Left colon (tissue), 2 donors: ENCODE results near the gene TNFRSF8. TPM values are rescaled to one million over a fixed set of nuclear protein-coding genes. Genes with fewer than 3 reads are reported as not detected.
"Not testable (repeated sequence)": the region's sequence is repeated elsewhere in the genome, so short reads cannot be mapped to it uniquely, and the experiment has no call there.

ENCODE experiments used
- ATAC-seq: fragments of 200-7000 bp; cut with Tn5 transposase; one replicate; pipeline ENCODE4 v1.9.1; 2020; ENCODE audit warnings: mild to moderate bottlenecking, moderate library complexity
- DNase-seq, 2 donors: peaks; one replicate each; pipeline ENCODE4 v3.0.0-alpha.2; 2020
- intact Hi-C, 2 donors: fragments of 100-400 bp; cut with DNase I in 1 of 2; cut with micrococcal nuclease in 1 of 2; formaldehyde crosslinking; loops; one replicate each; pipeline versions ENCODE4 v1.11.2 to v1.14.0; 2022; cut with DNase I, micrococcal nuclease
- total RNA-seq, 2 donors: library from RNA; stranded (reverse); fragmentation: NEBNext Ultra II Directional; extraction: Animal tissue kit (Norgen Biotek cat#: 25700); gene quantifications; one replicate each; pipeline ENCODE4 v1.2.1, GENCODE V29; 2021
- donor health status: DM: no; HTN: no; CAD: no.
- donor health status: DM: yes; HTN: yes; CAD: no.

TNFRSF8 gene
- total RNA-seq, 2 donors from 2014 or later, result 0.15 to 0.25 TPM

- intact Hi-C loops, result no loop called here
- ATAC-seq (no peak), DNase-seq (no peak)
Measured at GRCh38 chr1:12037486-12038355, 25.4 kb upstream of the TNFRSF8 start.

- intact Hi-C loops, result no loop called here
- DNase-seq (no peak), ATAC-seq (no peak)
Measured at GRCh38 chr1:12038356-12039163, 24.5 kb upstream of the TNFRSF8 start.

- DNase-seq, result no peak
- no peak for ATAC-seq
Measured at GRCh38 chr1:12039164-12039525, 24.0 kb upstream of the TNFRSF8 start.

GRCh38 chr1:12039824-12040456, 23.2 kb upstream of the TNFRSF8 start:
- ATAC-seq, intact Hi-C loops, DNase-seq: not testable (repeated sequence)

More at GRCh38 chr1:12039164-12039525, 24.0 kb upstream of the TNFRSF8 start:
- intact Hi-C loops, result no loop called here

- intact Hi-C loops, result no loop called here
- DNase-seq, result no peak
- no peak for ATAC-seq
Measured at GRCh38 chr1:12040457-12041051, 22.5 kb upstream of the TNFRSF8 start.

- intact Hi-C loops, DNase-seq: not testable (repeated sequence)
- ATAC-seq, result peak; percentile 28
Measured at GRCh38 chr1:12044187-12044877, 18.8 kb upstream of the TNFRSF8 start.

GRCh38 chr1:12046749-12047119, 16.4 kb upstream of the TNFRSF8 start:
- intact Hi-C loops, result no loop called here
- ATAC-seq, result no peak
- no peak for DNase-seq

GRCh38 chr1:12047120-12047876, 15.8 kb upstream of the TNFRSF8 start:
- intact Hi-C loops, result no loop called here
- ATAC-seq (no peak), DNase-seq (peak in 1 of 2 donors; percentile 14)

- DNase-seq, result no peak
- intact Hi-C loops, result no loop called here
- ATAC-seq, result no peak
Measured at GRCh38 chr1:12048372-12048771, 14.7 kb upstream of the TNFRSF8 start.

- ATAC-seq, result no peak
- intact Hi-C loops, result no loop called here
- DNase-seq, result no peak
Measured at GRCh38 chr1:12049616-12050015, 13.5 kb upstream of the TNFRSF8 start.

GRCh38 chr1:12051361-12051760, 11.7 kb upstream of the TNFRSF8 start:
- ATAC-seq (no peak), DNase-seq (no peak)
- intact Hi-C loops, result no loop called here

- DNase-seq (peak; percentile 30 to 38), ATAC-seq (peak; percentile 49)
- intact Hi-C loops, result no loop called here
Measured at GRCh38 chr1:12052008-12052573, 11.0 kb upstream of the TNFRSF8 start.

GRCh38 chr1:12052997-12053686, 10.0 kb upstream of the TNFRSF8 start:
- ATAC-seq (no peak), DNase-seq (peak in 1 of 2 donors; percentile 30)
- intact Hi-C loops, result no loop called here

GRCh38 chr1:12053752-12054548, 9.2 kb upstream of the TNFRSF8 start:
- DNase-seq (no peak), ATAC-seq (no peak)

GRCh38 chr1:12055259-12055658, 7.8 kb upstream of the TNFRSF8 start:
- no peak for ATAC-seq
- intact Hi-C loops, result no loop called here
- no peak for DNase-seq

More at GRCh38 chr1:12053752-12054548, 9.2 kb upstream of the TNFRSF8 start:
- intact Hi-C loops, result no loop called here

- intact Hi-C loops, result no loop called here
- ATAC-seq (no peak), DNase-seq (no peak)
Measured at GRCh38 chr1:12056331-12056841, 6.7 kb upstream of the TNFRSF8 start.
